Measurements from ENCODE around the gene SMG7. TPM values are rescaled to one million over a fixed set of nuclear protein-coding genes. Genes with fewer than 3 reads are reported as not detected.

SMG7 gene
- total and polyA plus RNA-seq, 10 of the 15 experiments (the other 5 are each of a cell fraction or from before 2014, with no cell fraction given) = 9.5 to 65.4 (median 42.7) TPM

DNA sequence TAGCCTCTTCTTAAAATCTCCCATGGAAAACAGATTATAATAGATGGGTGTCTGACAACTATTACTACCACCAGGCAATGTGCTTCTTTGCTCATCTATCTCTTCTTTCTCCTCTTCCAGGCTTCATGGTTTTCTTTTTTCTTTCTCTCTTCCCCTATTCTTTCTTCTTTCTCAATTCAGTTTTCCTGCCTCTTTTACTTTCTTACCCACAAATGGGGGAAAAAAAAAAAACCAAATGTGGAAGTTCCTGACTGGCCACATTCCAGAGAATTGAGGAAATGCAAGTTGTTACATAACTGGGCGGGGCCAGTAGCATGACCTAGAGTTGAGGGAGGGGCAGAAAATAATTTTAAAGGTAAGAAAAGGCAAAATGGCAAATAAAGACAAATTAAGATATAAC lies 10.9 kb upstream of the SMG7 start (continued):
- TF ChIP-seq NKRF (conservative IDR thresholded peaks at IDR 0.05) (no peak), IKZF2 (IDR thresholded peaks at IDR 0.05) (no peak), CBFB (IDR thresholded peaks at IDR 0.05; ENCODE audit: low read depth) (no peak), ESRRA (IDR thresholded peaks at IDR 0.05; ENCODE audit: low read length) (no peak), ZBTB4 (CRISPR knock-in tag; IDR thresholded peaks at IDR 0.05) (no peak), ZBTB11 (CRISPR knock-in tag; IDR thresholded peaks at IDR 0.05) (no peak), CHD2 (IDR thresholded peaks at IDR 0.05; ENCODE audit: borderline replicate concordance, low read depth, low read length) (no peak), ZBTB40 (IDR thresholded peaks at IDR 0.05; ENCODE audit: borderline replicate concordance) (no peak)
- TF ChIP-seq, protein P1, sequence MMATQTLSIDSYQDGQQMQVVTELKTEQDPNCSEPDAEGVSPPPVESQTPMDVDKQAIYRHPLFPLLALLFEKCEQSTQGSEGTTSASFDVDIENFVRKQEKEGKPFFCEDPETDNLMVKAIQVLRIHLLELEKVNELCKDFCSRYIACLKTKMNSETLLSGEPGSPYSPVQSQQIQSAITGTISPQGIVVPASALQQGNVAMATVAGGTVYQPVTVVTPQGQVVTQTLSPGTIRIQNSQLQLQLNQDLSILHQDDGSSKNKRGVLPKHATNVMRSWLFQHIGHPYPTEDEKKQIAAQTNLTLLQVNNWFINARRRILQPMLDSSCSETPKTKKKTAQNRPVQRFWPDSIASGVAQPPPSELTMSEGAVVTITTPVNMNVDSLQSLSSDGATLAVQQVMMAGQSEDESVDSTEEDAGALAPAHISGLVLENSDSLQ (IDR thresholded peaks at IDR 0.05) = no peak

Data from GM12878 (cell line).